22Rv1 (cell line): Measurements from ENCODE around the gene ATAT1.

Experiments
- H3K27ac ChIP-seq: fragments of 450-650 bp; 2 replicates; pipeline ENCODE4 v1.5.1; 2017
- ZFX ChIP-seq: fragments of 450-650 bp; IDR thresholded peaks from 2 replicates; pipeline ENCODE4 v1.6.1; 2017; ENCODE audit warnings: antibody characterized with exemption, borderline replicate concordance
- TF ChIP-seq, protein P1 (sequence below): fragments of 450-650 bp; IDR thresholded peaks from 2 replicates; pipeline ENCODE4 v1.5.1; 2017; ENCODE audit warnings: mild to moderate bottlenecking

ATAT1 gene

DNA sequence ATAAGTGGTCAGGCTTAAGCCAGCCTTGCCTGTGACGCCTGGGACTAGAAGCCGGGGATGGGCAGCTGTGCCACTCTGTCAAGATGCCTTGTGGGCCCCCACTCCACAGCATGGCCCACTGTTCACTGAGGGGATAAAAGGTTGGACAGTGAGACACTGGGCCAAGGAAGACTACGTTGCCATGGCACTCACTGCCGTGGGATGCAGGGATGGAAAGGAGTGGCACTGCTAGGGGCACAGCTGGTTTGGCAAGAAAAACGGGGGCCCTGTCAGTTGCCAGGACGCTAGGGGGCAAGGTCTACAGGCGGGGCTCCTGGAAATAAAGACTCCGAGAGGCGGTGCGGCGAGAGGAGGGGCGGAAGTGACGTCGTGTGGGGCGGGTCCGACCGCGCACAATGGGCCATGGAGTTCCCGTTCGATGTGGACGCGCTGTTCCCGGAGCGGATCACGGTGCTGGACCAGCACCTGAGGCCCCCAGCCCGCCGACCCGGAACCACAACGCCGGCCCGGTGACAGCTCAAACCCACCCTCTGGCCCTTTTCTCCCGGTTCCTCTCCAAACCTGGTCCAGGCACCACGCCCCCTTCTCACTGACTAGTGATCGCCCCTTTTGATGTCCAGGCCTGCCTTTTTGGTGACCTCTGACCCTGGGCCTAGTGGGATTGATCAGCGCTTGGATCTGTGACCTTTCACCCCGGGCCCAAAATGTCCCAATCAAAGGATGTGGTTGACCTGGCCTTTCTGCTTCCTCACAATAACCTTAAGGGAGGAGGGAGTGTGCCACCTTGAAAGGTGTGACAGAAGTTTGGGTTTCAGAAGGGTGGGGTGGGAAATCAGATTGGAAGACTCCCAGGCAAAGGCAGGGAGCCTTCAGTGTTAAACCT is at the start of gene ATAT1:
TSS of gene ATAT1 (plus strand) at position 391 of the 883 bp plus-strand sequence.
- no peak for TF ChIP-seq ZFX
- TF ChIP-seq, protein P1, sequence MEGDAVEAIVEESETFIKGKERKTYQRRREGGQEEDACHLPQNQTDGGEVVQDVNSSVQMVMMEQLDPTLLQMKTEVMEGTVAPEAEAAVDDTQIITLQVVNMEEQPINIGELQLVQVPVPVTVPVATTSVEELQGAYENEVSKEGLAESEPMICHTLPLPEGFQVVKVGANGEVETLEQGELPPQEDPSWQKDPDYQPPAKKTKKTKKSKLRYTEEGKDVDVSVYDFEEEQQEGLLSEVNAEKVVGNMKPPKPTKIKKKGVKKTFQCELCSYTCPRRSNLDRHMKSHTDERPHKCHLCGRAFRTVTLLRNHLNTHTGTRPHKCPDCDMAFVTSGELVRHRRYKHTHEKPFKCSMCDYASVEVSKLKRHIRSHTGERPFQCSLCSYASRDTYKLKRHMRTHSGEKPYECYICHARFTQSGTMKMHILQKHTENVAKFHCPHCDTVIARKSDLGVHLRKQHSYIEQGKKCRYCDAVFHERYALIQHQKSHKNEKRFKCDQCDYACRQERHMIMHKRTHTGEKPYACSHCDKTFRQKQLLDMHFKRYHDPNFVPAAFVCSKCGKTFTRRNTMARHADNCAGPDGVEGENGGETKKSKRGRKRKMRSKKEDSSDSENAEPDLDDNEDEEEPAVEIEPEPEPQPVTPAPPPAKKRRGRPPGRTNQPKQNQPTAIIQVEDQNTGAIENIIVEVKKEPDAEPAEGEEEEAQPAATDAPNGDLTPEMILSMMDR, result peak; percentile 40
- peak within 1 kb of the TSS; percentile 79 for H3K27ac ChIP-seq

DNA sequence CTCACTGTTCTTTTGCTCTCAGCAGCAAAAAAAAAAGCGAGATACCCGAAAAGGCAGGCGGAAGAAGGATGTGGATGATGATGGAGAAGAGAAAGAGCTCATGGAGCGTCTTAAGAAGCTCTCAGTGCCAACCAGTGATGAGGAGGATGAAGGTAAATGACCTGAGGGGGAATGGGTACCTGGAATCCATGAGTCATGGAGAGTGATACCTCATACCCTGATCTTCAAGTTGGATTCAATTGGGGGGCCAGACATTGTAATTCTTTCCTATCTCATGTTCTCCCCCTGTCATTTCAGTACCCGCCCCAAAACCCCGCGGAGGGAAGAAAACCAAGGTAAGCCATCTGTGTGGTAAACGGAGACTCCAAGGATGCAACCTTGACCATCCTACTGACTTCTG is 48.6 kb upstream of the ATAT1 start:
- H3K27ac ChIP-seq, result no peak overlapping the region
- TF ChIP-seq, protein P1, result no peak
- no peak for TF ChIP-seq ZFX

DNA sequence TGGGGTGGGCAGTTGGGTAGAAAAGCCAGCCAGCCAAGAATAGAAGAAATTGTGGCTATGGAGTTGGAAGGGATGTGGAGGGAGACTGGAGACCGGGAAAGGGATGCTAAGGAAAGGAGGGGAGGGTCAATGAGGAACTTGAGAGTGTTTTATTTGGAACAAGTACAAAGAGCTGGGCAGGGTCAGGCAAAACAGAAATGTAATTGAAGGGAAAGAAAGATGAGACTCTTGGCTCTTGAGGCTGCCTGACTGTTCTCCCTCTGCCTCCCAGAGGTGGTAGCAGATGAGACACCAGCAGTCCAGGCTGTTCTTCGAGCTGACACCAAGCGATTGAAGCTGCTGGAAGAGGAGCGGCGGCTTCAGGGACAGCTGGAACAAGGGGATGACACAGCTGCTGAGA is 42.8 kb upstream of the ATAT1 start:
- H3K27ac ChIP-seq, result no peak overlapping the region
- no peak for TF ChIP-seq ZFX
- TF ChIP-seq, protein P1, result no peak

DNA sequence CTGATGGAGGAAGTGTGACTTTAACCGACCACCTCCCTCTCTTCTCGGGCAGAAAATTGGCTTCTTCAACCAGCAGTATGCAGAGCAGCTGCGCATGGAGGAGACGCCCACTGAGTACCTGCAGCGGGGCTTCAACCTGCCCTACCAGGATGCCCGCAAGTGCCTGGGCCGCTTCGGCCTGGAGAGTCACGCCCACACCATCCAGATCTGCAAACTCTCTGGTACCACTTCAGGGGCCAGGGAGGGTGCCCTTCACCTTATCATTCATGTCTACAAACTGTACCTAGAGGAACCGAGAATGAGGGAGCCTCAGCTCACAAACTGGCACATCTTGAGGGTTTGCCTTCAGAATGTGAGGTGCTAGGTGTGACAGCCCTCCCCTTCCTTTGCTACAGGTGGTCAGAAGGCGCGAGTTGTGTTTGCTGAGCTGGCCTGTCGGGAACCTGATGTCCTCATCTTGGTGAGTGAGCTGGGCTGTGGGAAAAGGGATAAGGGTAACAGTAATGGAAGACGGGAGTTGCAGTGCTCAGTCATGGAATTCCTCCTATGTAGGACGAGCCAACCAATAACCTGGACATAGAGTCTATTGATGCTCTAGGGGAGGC is 36.8 kb upstream of the ATAT1 start:
- H3K27ac ChIP-seq, result no peak overlapping the region
- TF ChIP-seq ZFX, result no peak
- TF ChIP-seq, protein P1, result no peak

DNA sequence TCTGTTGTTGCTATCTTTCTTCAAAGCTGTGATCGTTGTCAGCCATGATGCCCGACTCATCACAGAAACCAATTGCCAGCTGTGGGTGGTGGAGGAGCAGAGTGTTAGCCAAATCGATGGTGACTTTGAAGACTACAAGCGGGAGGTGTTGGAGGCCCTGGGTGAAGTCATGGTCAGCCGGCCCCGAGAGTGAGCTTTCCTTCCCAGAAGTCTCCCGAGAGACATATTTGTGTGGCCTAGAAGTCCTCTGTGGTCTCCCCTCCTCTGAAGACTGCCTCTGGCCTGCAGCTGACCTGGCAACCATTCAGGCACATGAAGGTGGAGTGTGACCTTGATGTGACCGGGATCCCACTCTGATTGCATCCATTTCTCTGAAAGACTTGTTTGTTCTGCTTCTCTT is 36.2 kb upstream of the ATAT1 start:
- no peak overlapping the region for H3K27ac ChIP-seq
- TF ChIP-seq ZFX, result no peak
- TF ChIP-seq, protein P1, result no peak

DNA sequence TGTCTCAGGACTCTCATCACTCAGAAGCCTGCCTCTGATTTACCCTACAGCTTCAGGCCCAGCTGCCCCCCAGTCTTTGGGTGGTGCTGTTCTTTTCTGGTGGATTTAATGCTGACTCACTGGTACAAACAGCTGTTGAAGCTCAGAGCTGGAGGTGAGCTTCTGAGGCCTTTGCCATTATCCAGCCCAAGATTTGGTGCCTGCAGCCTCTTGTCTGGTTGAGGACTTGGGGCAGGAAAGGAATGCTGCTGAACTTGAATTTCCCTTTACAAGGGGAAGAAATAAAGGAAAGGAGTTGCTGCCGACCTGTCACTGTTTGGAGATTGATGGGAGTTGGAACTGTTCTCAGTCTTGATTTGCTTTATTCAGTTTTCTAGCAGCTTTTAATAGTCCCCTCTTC is 35.7 kb upstream of the ATAT1 start:
- TF ChIP-seq, protein P1, result no peak
- no peak for TF ChIP-seq ZFX
- no peak overlapping the region for H3K27ac ChIP-seq

DNA sequence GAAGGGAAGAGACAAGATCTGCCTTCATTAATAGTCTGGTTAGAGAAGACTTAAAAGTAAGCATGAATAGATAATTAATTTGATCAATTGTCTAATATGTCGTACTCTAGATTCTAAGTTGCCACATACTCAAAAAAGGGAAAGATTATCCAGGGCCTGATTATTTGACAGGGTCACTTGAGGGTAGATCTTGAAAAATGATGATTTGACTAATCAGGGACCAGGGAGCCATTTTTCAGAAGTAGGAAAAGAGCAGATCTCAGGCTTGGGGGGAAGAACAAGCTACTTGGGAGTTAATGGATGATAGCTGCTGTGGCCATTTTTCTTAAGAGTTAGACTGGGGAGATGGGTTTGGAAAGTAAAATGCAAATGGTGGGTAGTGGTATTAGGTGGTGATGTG is 34.4 kb upstream of the ATAT1 start:
- TF ChIP-seq, protein P1, result no peak
- TF ChIP-seq ZFX, result no peak
- H3K27ac ChIP-seq, result no peak overlapping the region
